KMS-11 (cell line): ENCODE measurements around the gene FAN1.

ENCODE experiments used
- H2AFZ ChIP-seq: fragments of 200-600 bp; sonication (generic); 2 replicates; pipeline ENCODE4 v1.6.1; 2016; ENCODE audit warnings: antibody characterized with exemption, mixed run types, low read depth
- H3K27ac ChIP-seq: fragments of 200-600 bp; sonication (generic); 2 replicates; pipeline ENCODE4 v1.6.1; 2016; ENCODE audit warnings: mild to moderate bottlenecking, mixed run types
- H3K27me3 ChIP-seq: fragments of 200-600 bp; sonication (generic); 2 replicates; pipeline ENCODE4 v1.6.1; 2017; ENCODE audit warnings: mild to moderate bottlenecking, low read depth, mixed run types, moderate library complexity; ENCODE audit not compliant: insufficient read depth
- H3K36me3 ChIP-seq: fragments of 200-600 bp; sonication (generic); 2 replicates; pipeline ENCODE4 v1.6.1; 2017; ENCODE audit warnings: mild to moderate bottlenecking, mixed run types; ENCODE audit not compliant: insufficient read depth
- H3K4me1 ChIP-seq: fragments of 200-600 bp; sonication (generic); 2 replicates; pipeline ENCODE4 v1.6.1; 2016; ENCODE audit warnings: mild to moderate bottlenecking, low read depth, mixed run types; ENCODE audit not compliant: poor library complexity, severe bottlenecking
- H3K4me2 ChIP-seq: fragments of 200-600 bp; sonication (generic); 2 replicates; pipeline ENCODE4 v1.7.0; 2016; ENCODE audit warnings: mild to moderate bottlenecking, mixed run types
- H3K4me3 ChIP-seq: fragments of 200-600 bp; sonication (generic); IDR thresholded peaks from 2 replicates; pipeline ENCODE4 v1.6.1; 2017; ENCODE audit warnings: low read depth, low read length, mixed read lengths; ENCODE audit not compliant: insufficient read depth
- H3K79me2 ChIP-seq: fragments of 200-600 bp; sonication (generic); 2 replicates; pipeline ENCODE4 v1.6.1; 2016; ENCODE audit warnings: low read depth, mixed run types; ENCODE audit not compliant: insufficient read depth
- H3K9ac ChIP-seq: fragments of 200-600 bp; sonication (generic); 2 replicates; pipeline ENCODE4 v1.6.1; 2016; ENCODE audit warnings: mild to moderate bottlenecking, mixed run types
- H4K20me1 ChIP-seq: fragments of 200-600 bp; sonication (generic); 2 replicates; pipeline ENCODE4 v1.6.1; 2016; ENCODE audit warnings: mild to moderate bottlenecking, mixed run types; ENCODE audit not compliant: insufficient read depth
- TF ChIP-seq, protein P1 (sequence below): fragments of 200-600 bp; sonication (generic); conservative IDR thresholded peaks from 2 replicates; pipeline ENCODE4 v1.6.1; 2017; ENCODE audit warnings: low read depth, mild to moderate bottlenecking, antibody characterized with exemption, low read length, moderate library complexity, mixed read lengths

FAN1 gene

DNA sequence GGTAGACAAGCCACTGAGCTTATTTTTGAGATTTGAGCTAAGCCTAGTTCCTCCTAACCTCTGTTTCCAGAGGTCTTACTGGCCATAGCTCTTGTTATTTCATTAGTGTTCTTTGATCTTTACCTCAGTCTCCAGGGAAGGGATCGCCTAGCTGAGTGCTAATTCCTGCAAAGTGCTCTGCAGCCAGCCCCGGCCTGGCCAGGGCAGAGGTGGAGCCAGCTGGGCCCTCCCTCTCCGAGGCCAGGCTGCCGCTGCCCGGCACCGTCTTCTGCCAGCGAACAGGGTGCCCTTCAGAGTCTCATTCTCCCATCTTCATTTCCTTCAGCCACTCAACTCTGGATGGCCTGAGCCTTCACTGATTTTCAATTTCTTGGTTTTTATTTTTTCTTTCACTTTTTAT lies 19.7 kb downstream of the FAN1 start:
- Histone ChIP-seq H3K27ac (no peak overlapping the region), H3K36me3 (peaks cover 2% of the 10 kb centered on the region; the same call in 1 of the 2 replicates), H3K27me3 (no peaks in the 10 kb centered on the region), H4K20me1 (no peaks in the 10 kb centered on the region), H3K4me3 (no peak overlapping the region), H3K9ac (no peak overlapping the region), H3K79me2 (no peaks in the 10 kb centered on the region), H3K4me1 (peaks cover 22% of the 10 kb centered on the region), H2AFZ (no peak overlapping the region), H3K4me2 (no peak overlapping the region)
- TF ChIP-seq, protein P1, sequence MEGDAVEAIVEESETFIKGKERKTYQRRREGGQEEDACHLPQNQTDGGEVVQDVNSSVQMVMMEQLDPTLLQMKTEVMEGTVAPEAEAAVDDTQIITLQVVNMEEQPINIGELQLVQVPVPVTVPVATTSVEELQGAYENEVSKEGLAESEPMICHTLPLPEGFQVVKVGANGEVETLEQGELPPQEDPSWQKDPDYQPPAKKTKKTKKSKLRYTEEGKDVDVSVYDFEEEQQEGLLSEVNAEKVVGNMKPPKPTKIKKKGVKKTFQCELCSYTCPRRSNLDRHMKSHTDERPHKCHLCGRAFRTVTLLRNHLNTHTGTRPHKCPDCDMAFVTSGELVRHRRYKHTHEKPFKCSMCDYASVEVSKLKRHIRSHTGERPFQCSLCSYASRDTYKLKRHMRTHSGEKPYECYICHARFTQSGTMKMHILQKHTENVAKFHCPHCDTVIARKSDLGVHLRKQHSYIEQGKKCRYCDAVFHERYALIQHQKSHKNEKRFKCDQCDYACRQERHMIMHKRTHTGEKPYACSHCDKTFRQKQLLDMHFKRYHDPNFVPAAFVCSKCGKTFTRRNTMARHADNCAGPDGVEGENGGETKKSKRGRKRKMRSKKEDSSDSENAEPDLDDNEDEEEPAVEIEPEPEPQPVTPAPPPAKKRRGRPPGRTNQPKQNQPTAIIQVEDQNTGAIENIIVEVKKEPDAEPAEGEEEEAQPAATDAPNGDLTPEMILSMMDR = no peak

DNA sequence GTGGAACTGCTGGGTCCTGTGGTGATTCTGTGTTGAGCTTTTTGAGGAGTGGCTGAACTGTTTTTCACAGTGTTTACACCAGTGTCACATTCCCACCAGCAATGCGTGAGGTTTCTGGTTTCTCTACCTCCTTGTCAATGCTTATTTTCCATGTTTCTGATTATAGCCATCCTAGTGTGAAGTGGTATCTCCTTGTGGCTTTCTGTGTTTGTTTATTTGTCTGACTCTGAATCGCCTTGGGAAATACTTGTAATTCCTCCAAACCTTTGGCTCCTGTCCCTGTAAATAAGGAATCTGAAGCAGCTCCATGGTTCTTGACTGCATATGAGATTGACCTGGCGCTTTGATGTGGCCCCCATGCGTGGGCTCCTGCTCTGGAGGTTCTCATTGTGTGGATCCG lies 20.6 kb downstream of the FAN1 start:
- no peaks in the 10 kb centered on the region for H3K79me2 ChIP-seq
- H3K4me3 ChIP-seq = no peak overlapping the region
- no peaks in the 10 kb centered on the region for H4K20me1 ChIP-seq
- H3K4me1 ChIP-seq = peaks cover 18% of the 10 kb centered on the region
- H3K27me3 ChIP-seq = no peaks in the 10 kb centered on the region
- no peak overlapping the region for H3K27ac ChIP-seq
- H2AFZ ChIP-seq = no peak overlapping the region
- TF ChIP-seq, protein P1 = no peak
- H3K9ac ChIP-seq = no peak overlapping the region
- peaks cover 2% of the 10 kb centered on the region; the same call in 1 of the 2 replicates for H3K36me3 ChIP-seq
- no peak overlapping the region for H3K4me2 ChIP-seq

DNA sequence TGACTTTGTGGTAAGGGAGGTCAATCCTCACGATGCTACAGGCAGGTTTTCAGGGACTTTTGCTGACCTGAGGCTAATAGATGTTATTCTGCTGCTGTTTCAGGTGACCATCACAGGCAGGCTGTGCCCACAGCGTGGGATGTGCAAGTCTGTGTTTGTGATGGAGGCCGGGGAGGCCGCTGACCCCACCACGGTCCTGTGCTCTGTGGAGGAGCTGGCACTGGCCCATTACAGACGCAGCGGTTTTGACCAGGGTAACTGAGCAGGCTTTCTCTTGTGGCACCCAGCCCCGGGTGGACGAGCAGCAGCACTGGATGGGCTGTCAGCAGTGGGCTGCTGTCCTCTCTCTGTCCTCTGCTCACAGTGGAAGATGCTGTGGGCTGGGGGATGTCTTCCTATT lies 22.0 kb downstream of the FAN1 start:
- no peak overlapping the region for H3K27ac ChIP-seq
- no peaks in the 10 kb centered on the region for H3K27me3 ChIP-seq
- no peaks in the 10 kb centered on the region for H3K79me2 ChIP-seq
- H2AFZ ChIP-seq = no peak overlapping the region
- H3K4me1 ChIP-seq = peaks cover 4% of the 10 kb centered on the region
- H3K9ac ChIP-seq = no peak overlapping the region
- H3K36me3 ChIP-seq = peaks cover 2% of the 10 kb centered on the region; the same call in 1 of the 2 replicates
- no peak overlapping the region for H3K4me3 ChIP-seq
- no peaks in the 10 kb centered on the region for H4K20me1 ChIP-seq
- TF ChIP-seq, protein P1 = no peak
- H3K4me2 ChIP-seq = no peak overlapping the region

DNA sequence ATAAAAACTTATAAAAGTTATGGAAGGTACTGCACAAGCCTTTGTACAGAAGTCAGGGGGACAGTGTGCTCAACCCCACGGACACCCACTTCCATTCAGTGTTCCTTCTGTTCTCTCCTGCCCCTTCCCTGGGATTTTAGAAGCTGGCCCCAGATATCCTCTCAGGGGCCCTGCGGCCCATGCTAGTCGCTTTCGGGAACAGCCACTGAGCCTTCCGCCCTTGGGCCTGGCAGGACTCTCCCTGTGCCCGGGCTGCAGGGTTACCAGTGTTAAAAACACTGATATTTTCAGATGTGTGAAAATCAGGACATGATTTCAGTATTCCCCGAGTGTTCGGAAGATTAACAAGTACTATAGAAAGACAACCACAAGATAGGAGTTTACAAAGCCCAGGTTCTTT lies 22.4 kb downstream of the FAN1 start:
- Histone ChIP-seq H4K20me1 (no peaks in the 10 kb centered on the region), H3K36me3 (peaks cover 2% of the 10 kb centered on the region; the same call in 1 of the 2 replicates), H2AFZ (no peak overlapping the region), H3K9ac (no peak overlapping the region), H3K79me2 (no peaks in the 10 kb centered on the region), H3K27ac (no peak overlapping the region), H3K4me2 (no peak overlapping the region), H3K27me3 (no peaks in the 10 kb centered on the region), H3K4me3 (no peak overlapping the region), H3K4me1 (no peaks in the 10 kb centered on the region)
- TF ChIP-seq, protein P1 = no peak
